Natural killer cell (primary cell): ENCODE measurements around the gene FKBP15. TPM values are rescaled to one million over a fixed set of nuclear protein-coding genes. Genes with fewer than 3 reads are reported as not detected.
"Not testable (repeated sequence)": the region's sequence is repeated elsewhere in the genome, so short reads cannot be mapped to it uniquely, and the experiment has no call there.

Source experiments
- ATAC-seq, 3 donors: fragments of 150-1000 bp in 2 of 3; fragments of 200-7000 bp in 1 of 3; cut with Tn5 transposase; 1 replicate in 1 of 3; 2 replicates in 2 of 3; pipeline ENCODE4 v1.10.0; 2021; ENCODE audit warnings: mild to moderate bottlenecking in 2 of 3, moderate library complexity in 2 of 3
- DNase-seq, 2 donors: peaks; one replicate each; pipeline versions ENCODE4 v3.0.0 to v3.0.0-alpha.2; 2013 to 2021; ENCODE audit warnings: mixed read lengths in 1 of 2
- H3K27ac ChIP-seq: one replicate; pipeline ENCODE4 v1.5.1; 2013; ENCODE audit warnings: mild to moderate bottlenecking, low read length
- H3K27me3 ChIP-seq: one replicate; pipeline ENCODE4 v1.6.1; 2013; ENCODE audit warnings: low read length; ENCODE audit not compliant: control insufficient read depth, insufficient read depth
- H3K36me3 ChIP-seq: one replicate; pipeline ENCODE4 v1.6.1; 2013; ENCODE audit warnings: low read length; ENCODE audit not compliant: control insufficient read depth, insufficient read depth
- H3K4me1 ChIP-seq: one replicate; pipeline ENCODE4 v1.6.1; 2013; ENCODE audit warnings: low read length; ENCODE audit not compliant: control insufficient read depth, insufficient read depth
- H3K4me3 ChIP-seq: one replicate; pipeline ENCODE4 v1.5.1; 2013; ENCODE audit warnings: low read length
- H3K9me3 ChIP-seq: one replicate; pipeline ENCODE4 v1.6.1; 2013; ENCODE audit warnings: low read length; ENCODE audit not compliant: control insufficient read depth, insufficient read depth
- H3K27ac Mint-ChIP-seq, 2 donors: one replicate each; pipeline ENCODE4 v1.8.0; 2022; ENCODE audit warnings: mild to moderate bottlenecking in 2 of 2, mixed read lengths in 2 of 2, moderate library complexity in 1 of 2
- H3K27me3 Mint-ChIP-seq, 2 donors: one replicate each; pipeline ENCODE4 v1.8.0; 2022; ENCODE audit warnings: low read depth in 2 of 2, mixed read lengths in 2 of 2
- H3K36me3 Mint-ChIP-seq: one replicate; pipeline ENCODE4 v1.8.0; 2022; ENCODE audit warnings: mixed read lengths
- H3K4me1 Mint-ChIP-seq, 2 donors: one replicate each; pipeline ENCODE4 v1.8.0; 2022; ENCODE audit warnings: mixed read lengths in 2 of 2
- H3K4me3 Mint-ChIP-seq: one replicate; pipeline ENCODE4 v1.8.0; 2022; ENCODE audit warnings: mild to moderate bottlenecking, moderate library complexity, mixed read lengths
- H3K9me3 Mint-ChIP-seq, 2 donors: one replicate each; pipeline ENCODE4 v1.8.0; 2022; ENCODE audit warnings: mixed read lengths in 2 of 2
- WGBS: methylation state at CpG from one replicate; pipeline ENCODE4 v1.1.7; 2013; ENCODE audit warnings: missing lambda C conversion rate; ENCODE audit not compliant: insufficient coverage; 5-methylcytosine and 5-hydroxymethylcytosine counted together
- intact Hi-C: fragments of 100-400 bp; cut with micrococcal nuclease; formaldehyde crosslinking; loops from one replicate; pipeline ENCODE4 v1.14.2; 2022
- total RNA-seq, 4 donors: library from RNA; stranded (reverse); fragments of 120-200 nt in 1 of 4; gene quantifications; one replicate each; pipeline versions ENCODE4 v1.2.3 to v1.2.4, GENCODE V29; 2013 to 2022
- TF ChIP-seq, protein P1 (sequence below): fragments of 200-600 bp; IDR thresholded peaks from one replicate; pipeline ENCODE4 v1.8.0; 2022; ENCODE audit warnings: antibody characterized with exemption

The FKBP15 gene
- total RNA-seq, 3 donors from 2014 or later (not counting 1 experiment from before 2014, with no cell fraction given), result 35.0 to 37.9 (median 35.9) TPM

DNA sequence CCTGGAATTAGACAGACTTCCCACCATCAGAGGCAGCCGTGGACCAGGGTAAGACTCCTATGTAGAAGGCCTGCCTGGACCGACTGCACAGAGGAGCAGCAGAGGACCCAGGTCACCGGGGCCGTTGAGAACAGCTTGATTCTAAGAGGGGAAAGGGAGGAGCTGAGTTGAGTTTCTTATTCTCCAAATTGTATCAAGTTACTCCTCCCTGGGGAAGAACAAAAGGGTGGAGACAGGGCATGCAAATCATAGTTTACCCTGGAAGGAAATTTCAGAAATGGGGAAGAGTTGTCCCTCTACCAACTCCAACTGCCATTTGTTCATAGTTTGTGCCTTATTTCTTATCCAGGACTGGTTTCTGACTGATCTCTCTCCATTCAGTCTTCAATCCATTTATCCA is 91.2 kb downstream of the FKBP15 start:
- TF ChIP-seq, protein P1, sequence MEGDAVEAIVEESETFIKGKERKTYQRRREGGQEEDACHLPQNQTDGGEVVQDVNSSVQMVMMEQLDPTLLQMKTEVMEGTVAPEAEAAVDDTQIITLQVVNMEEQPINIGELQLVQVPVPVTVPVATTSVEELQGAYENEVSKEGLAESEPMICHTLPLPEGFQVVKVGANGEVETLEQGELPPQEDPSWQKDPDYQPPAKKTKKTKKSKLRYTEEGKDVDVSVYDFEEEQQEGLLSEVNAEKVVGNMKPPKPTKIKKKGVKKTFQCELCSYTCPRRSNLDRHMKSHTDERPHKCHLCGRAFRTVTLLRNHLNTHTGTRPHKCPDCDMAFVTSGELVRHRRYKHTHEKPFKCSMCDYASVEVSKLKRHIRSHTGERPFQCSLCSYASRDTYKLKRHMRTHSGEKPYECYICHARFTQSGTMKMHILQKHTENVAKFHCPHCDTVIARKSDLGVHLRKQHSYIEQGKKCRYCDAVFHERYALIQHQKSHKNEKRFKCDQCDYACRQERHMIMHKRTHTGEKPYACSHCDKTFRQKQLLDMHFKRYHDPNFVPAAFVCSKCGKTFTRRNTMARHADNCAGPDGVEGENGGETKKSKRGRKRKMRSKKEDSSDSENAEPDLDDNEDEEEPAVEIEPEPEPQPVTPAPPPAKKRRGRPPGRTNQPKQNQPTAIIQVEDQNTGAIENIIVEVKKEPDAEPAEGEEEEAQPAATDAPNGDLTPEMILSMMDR, result no peak
- Histone ChIP-seq H3K27me3 (peaks cover 5% of the 10 kb centered on the region), H3K4me1 (no peaks in the 10 kb centered on the region), H3K9me3 (no peaks in the 10 kb centered on the region), H3K36me3 (no peaks in the 10 kb centered on the region), H3K4me3 (no peak overlapping the region), H3K27ac (no peak overlapping the region)
- Mint-ChIP-seq H3K4me1 (no peaks in the 10 kb centered on the region), H3K27ac (no peak overlapping the region), H3K4me3 (no peak overlapping the region), H3K9me3 (no peaks in the 10 kb centered on the region), H3K27me3 (peaks cover 27 to 41% of the 10 kb centered on the region in 2 donors), H3K36me3 (no peaks in the 10 kb centered on the region)
- intact Hi-C loops, result no loop called here
- DNase-seq (no peak), ATAC-seq (no peak)
- 63% methylated on average over 4 of the region's 4 CpGs for WGBS

DNA sequence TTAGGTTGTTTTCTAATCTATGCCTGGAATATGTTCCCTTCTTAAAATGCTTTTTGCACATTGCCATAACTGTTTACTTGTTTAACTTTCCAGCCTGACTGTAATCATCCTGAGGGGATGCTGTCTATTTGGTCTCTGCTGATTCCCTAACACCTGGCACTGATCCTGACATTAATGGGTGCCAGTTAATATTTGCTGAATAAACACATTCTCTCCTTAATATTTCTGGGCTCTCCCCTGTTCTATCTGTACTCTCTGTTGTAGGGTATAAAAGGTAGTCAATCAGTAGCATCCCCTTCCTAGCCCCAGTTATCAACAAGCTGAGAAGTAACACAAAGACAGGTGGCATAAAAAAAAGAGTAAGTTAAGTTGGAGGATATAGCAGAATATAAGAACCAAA is 91.6 kb downstream of the FKBP15 start:
- no peak overlapping the region for H3K27ac Mint-ChIP-seq
- no peaks in the 10 kb centered on the region for H3K36me3 ChIP-seq
- no peaks in the 10 kb centered on the region for H3K9me3 ChIP-seq
- intact Hi-C loops, result no loop called here
- H3K4me1 ChIP-seq, result no peaks in the 10 kb centered on the region
- peaks cover 5% of the 10 kb centered on the region for H3K27me3 ChIP-seq
- no peak overlapping the region for H3K4me3 ChIP-seq
- TF ChIP-seq, protein P1, result no peak
- peaks cover 27 to 41% of the 10 kb centered on the region in 2 donors for H3K27me3 Mint-ChIP-seq
- H3K4me3 Mint-ChIP-seq, result no peak overlapping the region
- DNase-seq, result no peak
- H3K9me3 Mint-ChIP-seq, result no peaks in the 10 kb centered on the region
- no peaks in the 10 kb centered on the region for H3K4me1 Mint-ChIP-seq
- no peak for ATAC-seq
- no peak overlapping the region for H3K27ac ChIP-seq
- H3K36me3 Mint-ChIP-seq, result no peaks in the 10 kb centered on the region

DNA sequence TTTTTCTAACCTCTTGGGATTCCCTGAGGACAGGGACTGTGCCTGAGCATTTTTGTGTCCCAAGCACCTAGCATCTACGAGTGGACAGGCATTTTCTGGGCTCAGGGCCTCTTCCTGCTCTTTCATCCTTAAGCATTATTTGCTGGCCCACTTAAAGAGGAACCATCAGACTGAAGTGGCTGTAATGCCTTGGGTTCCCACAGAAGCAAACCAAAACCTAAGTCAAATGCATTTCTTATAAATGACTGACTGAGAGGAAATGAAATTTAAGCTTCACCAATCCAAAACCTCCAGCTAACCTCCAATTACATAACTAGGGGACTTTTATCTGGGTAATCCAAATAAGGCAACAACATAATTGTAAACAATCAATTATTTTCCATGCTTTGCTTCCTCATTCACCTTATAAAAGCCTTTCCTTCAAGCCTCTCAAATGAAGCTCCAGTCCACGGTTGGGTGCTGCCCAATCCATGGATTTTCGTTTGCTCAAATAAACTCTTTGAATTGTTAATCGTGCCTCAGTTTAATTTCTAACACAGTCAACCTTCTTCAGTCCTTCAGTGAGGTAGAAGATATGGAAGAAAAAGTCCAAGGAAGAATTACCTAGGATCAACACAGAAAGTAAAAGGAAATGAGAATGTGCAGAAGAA is 95.6 kb downstream of the FKBP15 start:
- no peaks in the 10 kb centered on the region for H3K36me3 Mint-ChIP-seq
- Histone ChIP-seq H3K4me1 (no peaks in the 10 kb centered on the region), H3K27me3 (peaks cover 2% of the 10 kb centered on the region), H3K36me3 (no peaks in the 10 kb centered on the region), H3K9me3 (no peaks in the 10 kb centered on the region), H3K27ac (no peak overlapping the region), H3K4me3 (no peak overlapping the region)
- TF ChIP-seq, protein P1, result no peak
- no peak overlapping the region for H3K27ac Mint-ChIP-seq
- H3K4me1 Mint-ChIP-seq, result no peaks in the 10 kb centered on the region
- DNase-seq (no peak), ATAC-seq (no peak)
- no peaks in the 10 kb centered on the region for H3K9me3 Mint-ChIP-seq
- H3K4me3 Mint-ChIP-seq, result no peak overlapping the region
- WGBS, result 68% methylated on average over 3 of the region's 4 CpGs
- peaks cover 19 to 33% of the 10 kb centered on the region in 2 donors for H3K27me3 Mint-ChIP-seq
- intact Hi-C loops, result no loop called here

DNA sequence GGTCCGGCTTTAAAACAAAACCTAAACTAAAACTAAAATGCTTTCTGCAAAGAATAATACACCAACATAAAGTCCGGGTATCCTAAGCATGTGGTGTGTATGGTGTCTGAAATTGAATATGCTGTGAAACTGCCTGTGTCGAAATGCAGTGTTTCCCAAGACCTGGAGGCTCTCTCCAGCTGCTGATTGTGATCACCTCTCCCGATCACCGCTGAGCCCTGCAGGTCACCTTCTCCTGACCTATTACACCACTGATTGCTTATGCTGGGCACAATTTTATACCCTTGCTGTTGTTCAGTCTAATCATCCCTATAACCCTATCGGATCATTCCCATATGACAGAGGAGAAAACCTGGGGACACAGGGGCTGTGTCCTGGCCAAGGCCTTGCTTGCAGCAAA is 102.2 kb downstream of the FKBP15 start:
- DNase-seq, H3K4me3 Mint-ChIP-seq, H3K27me3 Mint-ChIP-seq, H3K27me3 ChIP-seq, H3K27ac Mint-ChIP-seq, H3K4me1 ChIP-seq, ATAC-seq, intact Hi-C loops, H3K36me3 ChIP-seq, H3K36me3 Mint-ChIP-seq, H3K4me1 Mint-ChIP-seq, H3K9me3 ChIP-seq, H3K9me3 Mint-ChIP-seq, H3K4me3 ChIP-seq, H3K27ac ChIP-seq: not testable (repeated sequence)
- WGBS, result no CpG with 5 or more reads among the region's 6 CpGs

Other genes starting within 250 kb of the FKBP15 start
- gene ZNF883, start 209.1 kb downstream of the FKBP15 start, total RNA-seq, result 1 to 10 TPM in 1 of 3 donors, under 1 TPM in 2; 0.95 to 1.4 (median 0.97) TPM
- gene ZFP37, start 164.6 kb downstream of the FKBP15 start, total RNA-seq, result 1 to 10 TPM in 2 of 3 donors, under 1 TPM in 1; 0.89 to 1.7 (median 1.3) TPM
- 1 to 10 TPM; 4.9 to 7.9 (median 6.0) TPM for gene SLC31A2, start 70.3 kb downstream of the FKBP15 start, total RNA-seq
- 10 to 100 TPM in 2 of 3 donors, 1 to 10 TPM in 1; 7.9 to 27.8 (median 11.8) TPM for gene SLC31A1, start 267 bp upstream of the FKBP15 start, total RNA-seq
- 10 to 100 TPM; 16.8 to 24.8 (median 21.5) TPM for gene CDC26, start 54.3 kb upstream of the FKBP15 start, total RNA-seq
- gene PRPF4, start 54.4 kb upstream of the FKBP15 start, total RNA-seq, result 10 to 100 TPM; 16.9 to 23.2 (median 21.1) TPM
- gene RNF183, start 82.1 kb upstream of the FKBP15 start, total RNA-seq, result not detected
- under 1 TPM; 0.16 to 0.55 (median 0.19) TPM for gene WDR31, start 119.0 kb upstream of the FKBP15 start, total RNA-seq
- gene BSPRY, start 128.3 kb upstream of the FKBP15 start, total RNA-seq, result 1 to 10 TPM; 3.3 to 5.5 (median 4.3) TPM
- gene HDHD3, start 155.7 kb upstream of the FKBP15 start, total RNA-seq, result 10 to 100 TPM in 1 of 3 donors, 1 to 10 TPM in 2; 6.1 to 11.8 (median 9.6) TPM
- gene ALAD, start 180.0 kb upstream of the FKBP15 start, total RNA-seq, result 10 to 100 TPM; 30.3 to 38.7 (median 36.4) TPM
- 10 to 100 TPM; 59.2 to 66.7 (median 62.2) TPM for gene POLE3, start 189.4 kb upstream of the FKBP15 start, total RNA-seq
- under 1 TPM; 0.45 to 0.71 (median 0.50) TPM for gene C9orf43, start 189.5 kb upstream of the FKBP15 start, total RNA-seq
- 100 to 1,000 TPM; 148 to 269 (median 190) TPM for gene RGS3, start 242.4 kb upstream of the FKBP15 start, total RNA-seq